Small intestine (tissue), 7 donors: ENCODE data around the gene TNFRSF6B. TPM values are rescaled to one million over a fixed set of nuclear protein-coding genes. Genes with fewer than 3 reads are reported as not detected.
"Not testable (repeated sequence)": the region's sequence is repeated elsewhere in the genome, so short reads cannot be mapped to it uniquely, and the experiment has no call there.

Experiments
- DNase-seq, 2 donors: peaks; one replicate each; pipeline versions ENCODE4 v3.0.0 to v3.0.0-alpha.2; 2013
- FAIRE-seq: peaks from 2 replicates; lab custom pipeline; 2012; peaks lifted over from hg19 to GRCh38; lab: Jason Lieb, UNC
- H3K27ac ChIP-seq, 3 donors: one replicate each; pipeline ENCODE4 v1.5.1; 2013; ENCODE audit warnings: low read length in 2 of 3, mild to moderate bottlenecking in 2 of 3, control low read depth in 1 of 3, inconsistent platforms in 1 of 3, low read depth in 1 of 3, moderate library complexity in 1 of 3
- H3K27me3 ChIP-seq, 3 donors: one replicate each; pipeline ENCODE4 v1.6.1; 2013; ENCODE audit warnings: low read length in 3 of 3, inconsistent platforms in 1 of 3; ENCODE audit not compliant: control insufficient read depth in 3 of 3, insufficient read depth in 3 of 3
- H3K36me3 ChIP-seq, 3 donors: one replicate each; pipeline ENCODE4 v1.6.1; 2013; ENCODE audit warnings: low read length in 3 of 3, inconsistent platforms in 1 of 3, low read depth in 1 of 3, mild to moderate bottlenecking in 1 of 3, moderate library complexity in 1 of 3; ENCODE audit not compliant: control insufficient read depth in 3 of 3, insufficient read depth in 2 of 3
- H3K4me1 ChIP-seq, 3 donors: one replicate each; pipeline ENCODE4 v1.6.1; 2013; ENCODE audit warnings: low read length in 2 of 3, inconsistent platforms in 1 of 3, low read depth in 1 of 3, mild to moderate bottlenecking in 1 of 3, moderate library complexity in 1 of 3; ENCODE audit not compliant: control insufficient read depth in 3 of 3, insufficient read depth in 2 of 3
- H3K4me3 ChIP-seq, 3 donors: one replicate each; pipeline ENCODE4 v1.5.1; 2013; ENCODE audit warnings: low read length in 3 of 3, control low read depth in 1 of 3, inconsistent platforms in 1 of 3, low read depth in 1 of 3, mild to moderate bottlenecking in 1 of 3, moderate library complexity in 1 of 3
- H3K9me3 ChIP-seq, 2 donors: one replicate each; pipeline ENCODE4 v1.6.1; 2013; ENCODE audit warnings: low read depth in 1 of 2, low read length in 1 of 2; ENCODE audit not compliant: control insufficient read depth in 2 of 2, insufficient read depth in 1 of 2
- WGBS, 3 donors: extraction: QIAGEN DNeasy Blood & Tissue Kit; methylation state at CpG; one replicate each; pipeline ENCODE4 v1.1.7; 2013; 5-methylcytosine and 5-hydroxymethylcytosine counted together
- polyA plus RNA-seq, 4 donors: library from polyadenylated mRNA; stranded (reverse) in 3 of 4; unstranded in 1 of 4; fragments of 200-250 nt in 3 of 4; fragments of 120-200 nt in 1 of 4; gene quantifications; one replicate each; pipeline versions ENCODE4 v1.2.1 to v1.2.3, GENCODE V29; 2013
- donor health status: healthy with polysubstance abuse.
- donor health status: control.
- donor health status: control.
- donor health status: Bipolar disorder and iron deficiency.
- donor health status: healthy.

TNFRSF6B gene
- polyA plus RNA-seq, 4 donors = 1.9 to 15.9 (median 5.8) TPM

- WGBS, 3 donors = 60 to 71% (median 62%) methylated on average over 13 of the region's 13 CpGs
These were observed 37.1 kb upstream of the TNFRSF6B start for GRCh38 chr20:63659370-63659769.

DNA sequence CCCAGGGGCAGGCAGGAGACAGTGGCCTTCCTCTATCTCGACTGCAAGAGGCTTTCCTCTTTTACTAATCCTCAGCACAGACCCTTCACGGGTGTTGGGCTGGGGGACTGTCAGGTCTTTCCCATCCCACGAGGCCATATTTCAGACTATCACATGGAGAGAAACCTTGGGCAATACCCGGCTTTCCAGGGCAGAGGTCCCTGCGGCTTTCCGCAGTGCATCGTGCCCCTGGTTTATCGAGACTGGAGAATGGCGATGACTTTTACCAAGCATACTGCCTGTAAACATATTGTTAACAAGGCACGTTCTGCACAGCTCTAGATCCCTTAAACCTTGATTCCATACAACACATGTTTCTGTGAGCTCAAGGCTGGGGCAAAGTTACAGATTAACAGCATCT is 36.3 kb upstream of the TNFRSF6B start:
- DNase-seq, H3K4me3 ChIP-seq, H3K27me3 ChIP-seq, H3K9me3 ChIP-seq, H3K27ac ChIP-seq, FAIRE-seq: not testable (repeated sequence)
- 85 to 94% (median 86%) methylated on average over 10 of the region's 10 CpGs for WGBS, 3 donors
- peaks cover 2 to 45% (median 6%) of the 10 kb centered on the region in 3 donors for H3K36me3 ChIP-seq
- H3K4me1 ChIP-seq = peaks cover 0 to 19% (median 2%) of the 10 kb centered on the region in 3 donors

More at GRCh38 chr20:63659370-63659769, 37.1 kb upstream of the TNFRSF6B start:
- Histone ChIP-seq H3K27me3 (no peaks in the 10 kb centered on the region), H3K9me3 (no peaks in the 10 kb centered on the region), H3K4me3 (peak overlapping the region in 2 of 3 donors; percentile 71 to 79), H3K27ac (peak overlapping the region in 1 of 3 donors; percentile 77), H3K4me1 (peaks cover 0 to 19% (median 2%) of the 10 kb centered on the region in 3 donors), H3K36me3 (peaks cover 2 to 37% (median 6%) of the 10 kb centered on the region in 3 donors)
- peak in 1 of 2 donors; percentile 27 for DNase-seq
- FAIRE-seq = no peak

DNA sequence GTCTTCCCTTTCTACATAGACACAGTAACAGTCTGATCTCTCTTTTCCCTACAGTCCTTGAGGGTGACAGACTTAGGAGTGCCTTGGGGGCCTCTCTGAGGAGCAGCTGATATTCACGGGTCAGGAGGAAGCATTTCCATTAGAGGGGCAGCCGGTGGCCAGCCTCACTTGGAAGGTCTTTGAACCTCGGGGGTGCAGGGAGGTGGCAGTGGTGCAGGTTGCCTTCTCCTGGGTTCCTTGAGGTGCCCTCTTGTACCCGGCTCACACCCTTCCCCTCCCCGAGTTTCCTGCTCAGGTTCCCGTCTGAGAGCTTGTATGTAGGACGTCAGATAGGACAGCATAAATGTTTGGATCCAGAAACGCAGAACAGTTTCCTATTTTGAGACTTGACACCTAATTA is 35.8 kb upstream of the TNFRSF6B start:
- peaks cover 0 to 19% (median 2%) of the 10 kb centered on the region in 3 donors for H3K4me1 ChIP-seq
- WGBS, 3 donors = 74 to 89% (median 82%) methylated on average over 8 of the region's 8 CpGs
- no peaks in the 10 kb centered on the region for H3K27me3 ChIP-seq
- H3K9me3 ChIP-seq = no peaks in the 10 kb centered on the region
- FAIRE-seq (no peak), DNase-seq (no peak)
- no peak overlapping the region for H3K4me3 ChIP-seq
- H3K36me3 ChIP-seq = peaks cover 2 to 49% (median 6%) of the 10 kb centered on the region in 3 donors
- H3K27ac ChIP-seq = no peak overlapping the region

- no peaks in the 10 kb centered on the region for H3K9me3 ChIP-seq
- H3K27ac ChIP-seq = no peak overlapping the region
- peaks cover 0 to 19% (median 2%) of the 10 kb centered on the region in 3 donors for H3K4me1 ChIP-seq
- DNase-seq = no peak
- no peak for FAIRE-seq
- H3K36me3 ChIP-seq = peaks cover 2 to 54% (median 6%) of the 10 kb centered on the region in 3 donors
- H3K4me3 ChIP-seq = no peak overlapping the region
- no peaks in the 10 kb centered on the region for H3K27me3 ChIP-seq
- 94 to 97% (median 96%) methylated on average over 22 of the region's 22 CpGs for WGBS, 3 donors
These were observed 35.3 kb upstream of the TNFRSF6B start for GRCh38 chr20:63661108-63661507.

DNA sequence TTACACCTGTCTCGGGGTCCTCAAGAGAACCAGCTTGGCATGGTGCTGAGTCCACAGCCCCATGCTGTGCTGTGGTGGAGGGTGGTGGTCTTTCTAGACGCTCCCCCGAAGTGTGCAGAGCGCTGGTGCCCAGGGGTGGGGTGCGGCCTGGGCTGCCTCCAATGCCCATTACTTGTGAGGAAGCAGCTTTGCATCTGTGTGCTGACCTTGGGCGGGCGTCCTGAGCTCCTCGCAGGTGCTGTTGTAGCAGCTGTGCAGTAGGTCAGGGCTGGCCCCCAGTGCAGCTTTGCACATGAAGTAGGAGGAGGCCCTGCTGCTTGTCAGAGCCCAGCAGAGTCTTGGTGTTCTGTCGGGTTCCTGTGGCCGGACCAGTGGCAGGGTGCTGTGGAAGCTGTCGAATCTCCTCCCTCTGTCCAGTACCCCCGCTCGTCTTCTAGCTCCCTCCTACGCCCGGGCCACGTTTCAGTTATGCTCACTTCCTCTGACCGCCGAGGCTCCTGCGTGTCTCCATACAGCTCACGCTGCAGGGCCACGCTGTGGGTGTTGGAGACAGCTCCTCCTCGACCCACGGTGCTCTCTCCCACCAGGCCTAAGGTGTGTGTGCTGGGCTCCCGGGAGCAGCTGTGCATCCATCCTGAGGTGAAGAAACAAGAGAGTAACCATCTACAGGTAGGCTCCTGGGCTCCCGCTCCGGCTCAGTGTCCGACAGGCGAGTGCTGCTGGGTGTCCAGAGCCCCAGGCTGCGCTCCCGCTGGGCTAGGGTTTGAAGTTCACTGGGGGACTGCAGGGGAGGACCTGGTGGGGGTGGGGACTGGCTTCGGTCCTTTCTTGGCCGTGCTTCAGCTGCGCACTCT is 34.3 kb upstream of the TNFRSF6B start:
- WGBS, 3 donors = 90 to 96% (median 93%) methylated on average over 33 of the region's 33 CpGs
- no peaks in the 10 kb centered on the region for H3K27me3 ChIP-seq
- H3K36me3 ChIP-seq = peaks cover 2 to 59% (median 6%) of the 10 kb centered on the region in 3 donors
- DNase-seq = no peak
- no peak overlapping the region for H3K27ac ChIP-seq
- H3K9me3 ChIP-seq = no peaks in the 10 kb centered on the region
- no peak overlapping the region for H3K4me3 ChIP-seq
- peaks cover 0 to 17% (median 2%) of the 10 kb centered on the region in 3 donors for H3K4me1 ChIP-seq
- no peak for FAIRE-seq

DNA sequence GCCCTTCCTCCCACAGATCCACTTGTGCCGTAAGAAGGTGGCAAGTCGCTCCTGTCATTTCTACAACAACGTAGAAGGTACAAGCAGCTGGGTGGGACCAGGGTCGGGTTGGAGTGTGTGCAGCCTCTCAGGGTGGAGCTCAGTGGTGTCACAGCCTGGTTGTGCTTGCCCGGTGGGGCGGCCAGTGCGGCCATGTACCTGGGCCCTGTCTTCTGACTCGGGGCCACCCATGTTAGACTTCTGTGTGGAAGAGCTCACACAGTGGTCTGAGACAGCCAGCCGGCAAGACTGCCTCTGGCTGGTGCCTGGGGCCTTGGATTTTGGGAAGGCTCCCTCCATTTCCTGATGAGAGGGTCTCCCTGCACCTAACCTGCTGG is 33.7 kb upstream of the TNFRSF6B start:
- H3K27me3 ChIP-seq = no peaks in the 10 kb centered on the region
- 91 to 93% (median 92%) methylated on average over 9 of the region's 9 CpGs for WGBS, 3 donors
- H3K4me3 ChIP-seq = no peak overlapping the region
- no peaks in the 10 kb centered on the region for H3K9me3 ChIP-seq
- no peak for FAIRE-seq
- no peak overlapping the region for H3K27ac ChIP-seq
- no peak for DNase-seq
- peaks cover 0 to 11% (median 2%) of the 10 kb centered on the region in 3 donors for H3K4me1 ChIP-seq
- peaks cover 6 to 65% (median 8%) of the 10 kb centered on the region in 3 donors for H3K36me3 ChIP-seq

DNA sequence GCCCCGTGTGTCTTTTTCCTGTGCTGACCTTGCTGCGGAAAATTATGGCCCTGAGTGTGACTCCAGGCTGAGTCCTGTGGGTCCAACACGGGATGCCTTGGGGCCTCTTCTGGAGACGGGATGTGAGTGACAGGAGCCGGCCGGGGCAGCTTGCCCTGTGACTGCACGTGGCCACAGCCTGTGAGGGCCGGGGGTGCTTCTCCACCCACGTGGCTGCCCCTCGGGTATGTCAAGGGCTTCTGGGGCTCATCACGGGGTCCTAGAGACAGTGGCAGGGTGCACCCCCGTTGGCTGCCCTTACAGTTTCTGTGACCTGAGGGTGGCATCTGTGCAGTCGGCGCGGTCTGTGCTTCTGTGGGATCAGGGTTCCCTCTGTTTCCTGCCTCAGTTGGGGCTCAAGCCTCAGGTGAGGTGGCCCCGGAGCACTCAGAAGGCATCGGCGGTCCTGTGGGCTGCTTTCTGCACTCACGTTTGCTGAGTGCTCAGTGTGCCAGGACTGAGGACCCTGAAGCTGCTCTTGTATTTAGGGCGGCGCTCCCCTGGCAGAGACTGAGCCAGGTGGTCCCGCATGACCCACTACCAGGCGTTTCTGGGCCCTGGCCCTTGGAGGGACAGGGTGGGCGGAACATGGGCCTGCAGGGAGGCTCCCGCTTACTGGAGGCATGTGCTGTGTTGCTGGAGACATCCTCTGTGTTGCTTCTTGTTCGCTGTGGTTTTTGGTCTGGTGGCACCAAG is 33.0 kb upstream of the TNFRSF6B start:
- peaks cover 6 to 72% (median 10%) of the 10 kb centered on the region in 3 donors for H3K36me3 ChIP-seq
- FAIRE-seq (no peak), DNase-seq (no peak)
- no peak overlapping the region for H3K4me3 ChIP-seq
- H3K9me3 ChIP-seq = no peaks in the 10 kb centered on the region
- no peaks in the 10 kb centered on the region for H3K27me3 ChIP-seq
- WGBS, 3 donors = 94 to 95% (median 95%) methylated on average over 26 of the region's 26 CpGs
- H3K4me1 ChIP-seq = peaks cover 0 to 11% (median 2%) of the 10 kb centered on the region in 3 donors
- no peak overlapping the region for H3K27ac ChIP-seq

- 92 to 94% (median 94%) methylated on average over 22 of the region's 22 CpGs for WGBS, 3 donors
These were observed 32.2 kb upstream of the TNFRSF6B start for GRCh38 chr20:63664143-63664851.

More at GRCh38 chr20:63664143-63664851, 32.2 kb upstream of the TNFRSF6B start:
- H3K36me3 ChIP-seq = peaks cover 6 to 77% (median 12%) of the 10 kb centered on the region in 3 donors
- H3K4me3 ChIP-seq = no peak overlapping the region
- H3K27me3 ChIP-seq = no peaks in the 10 kb centered on the region
- H3K9me3 ChIP-seq = no peaks in the 10 kb centered on the region
- FAIRE-seq = no peak
- DNase-seq = no peak
- H3K27ac ChIP-seq = no peak overlapping the region
- H3K4me1 ChIP-seq = peaks cover 0 to 6% (median 2%) of the 10 kb centered on the region in 3 donors
